Measurements from ENCODE around the gene SDHA. TPM values are rescaled to one million over a fixed set of nuclear protein-coding genes. Genes with fewer than 3 reads are reported as not detected.

Gene SDHA
- total and polyA plus RNA-seq, 11 donors = 276 to 861 (median 727) TPM

DNA sequence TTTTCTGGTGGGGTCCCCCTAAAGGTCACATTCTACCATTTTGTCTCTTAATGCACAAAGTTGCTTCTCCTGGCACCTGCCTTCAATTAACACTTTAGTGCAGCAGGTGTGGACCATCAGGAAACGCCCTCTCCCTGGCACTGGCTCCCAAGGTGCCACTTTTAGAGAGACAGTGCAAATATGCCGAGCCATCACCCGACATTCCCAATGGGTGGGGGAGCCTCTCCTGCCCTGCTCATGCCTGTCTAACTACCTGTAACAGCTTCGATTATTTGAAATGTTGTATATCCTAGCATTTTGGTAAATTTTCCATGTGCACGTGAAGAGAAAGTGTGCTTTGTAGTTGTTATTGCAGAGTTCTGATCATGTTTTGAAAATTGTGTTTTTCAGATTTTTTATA is 40.0 kb upstream of the SDHA start:
- intact Hi-C loops (cut with DNase I) = no loop called here
- Histone ChIP-seq H3K4me3 (no peak overlapping the region), H3K36me3 (no peaks in the 10 kb centered on the region), H3K9me3 (no peaks in the 10 kb centered on the region), H3K27ac (no peak overlapping the region), H3K4me1 (peaks cover 0 to 7% (median 0%) of the 10 kb centered on the region in 12 donors), H3K27me3 (peaks cover 0 to 6% (median 0%) of the 10 kb centered on the region in 9 donors)
- DNase-seq (peak in 2 of 5 donors; percentile 3 to 7), ATAC-seq (no peak)
- WGBS, 4 donors = 84 to 90% (median 88%) methylated on average over 5 of the region's 5 CpGs
- TF ChIP-seq POLR2A (IDR thresholded peaks at IDR 0.05) = no peak
- TF ChIP-seq, protein P1, sequence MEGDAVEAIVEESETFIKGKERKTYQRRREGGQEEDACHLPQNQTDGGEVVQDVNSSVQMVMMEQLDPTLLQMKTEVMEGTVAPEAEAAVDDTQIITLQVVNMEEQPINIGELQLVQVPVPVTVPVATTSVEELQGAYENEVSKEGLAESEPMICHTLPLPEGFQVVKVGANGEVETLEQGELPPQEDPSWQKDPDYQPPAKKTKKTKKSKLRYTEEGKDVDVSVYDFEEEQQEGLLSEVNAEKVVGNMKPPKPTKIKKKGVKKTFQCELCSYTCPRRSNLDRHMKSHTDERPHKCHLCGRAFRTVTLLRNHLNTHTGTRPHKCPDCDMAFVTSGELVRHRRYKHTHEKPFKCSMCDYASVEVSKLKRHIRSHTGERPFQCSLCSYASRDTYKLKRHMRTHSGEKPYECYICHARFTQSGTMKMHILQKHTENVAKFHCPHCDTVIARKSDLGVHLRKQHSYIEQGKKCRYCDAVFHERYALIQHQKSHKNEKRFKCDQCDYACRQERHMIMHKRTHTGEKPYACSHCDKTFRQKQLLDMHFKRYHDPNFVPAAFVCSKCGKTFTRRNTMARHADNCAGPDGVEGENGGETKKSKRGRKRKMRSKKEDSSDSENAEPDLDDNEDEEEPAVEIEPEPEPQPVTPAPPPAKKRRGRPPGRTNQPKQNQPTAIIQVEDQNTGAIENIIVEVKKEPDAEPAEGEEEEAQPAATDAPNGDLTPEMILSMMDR (IDR thresholded peaks at IDR 0.05) = no peak

DNA sequence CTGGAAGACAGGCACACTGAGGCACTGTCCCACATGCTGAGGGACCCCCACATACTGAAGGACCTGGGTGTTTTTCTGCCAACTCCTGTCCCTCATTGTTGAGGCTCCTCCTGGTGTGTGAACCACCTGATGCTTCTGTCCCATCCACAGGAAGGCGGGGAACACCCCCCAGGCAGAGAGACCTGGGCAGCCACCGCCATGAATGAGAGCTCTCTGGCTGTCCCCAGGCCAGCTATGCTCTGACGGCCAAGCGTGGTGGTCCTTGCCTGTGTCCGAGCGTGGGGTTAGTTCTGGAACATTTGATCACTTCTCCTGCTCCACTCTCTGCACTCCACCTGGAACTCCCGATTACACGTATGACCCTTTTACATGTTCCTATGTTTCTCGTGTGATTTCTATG is 38.7 kb upstream of the SDHA start:
- 82 to 98% (median 86%) methylated on average over 9 of the region's 9 CpGs for WGBS, 4 donors
- ATAC-seq (no peak), DNase-seq (peak in 2 of 5 donors; percentile 7 to 54)

DNA sequence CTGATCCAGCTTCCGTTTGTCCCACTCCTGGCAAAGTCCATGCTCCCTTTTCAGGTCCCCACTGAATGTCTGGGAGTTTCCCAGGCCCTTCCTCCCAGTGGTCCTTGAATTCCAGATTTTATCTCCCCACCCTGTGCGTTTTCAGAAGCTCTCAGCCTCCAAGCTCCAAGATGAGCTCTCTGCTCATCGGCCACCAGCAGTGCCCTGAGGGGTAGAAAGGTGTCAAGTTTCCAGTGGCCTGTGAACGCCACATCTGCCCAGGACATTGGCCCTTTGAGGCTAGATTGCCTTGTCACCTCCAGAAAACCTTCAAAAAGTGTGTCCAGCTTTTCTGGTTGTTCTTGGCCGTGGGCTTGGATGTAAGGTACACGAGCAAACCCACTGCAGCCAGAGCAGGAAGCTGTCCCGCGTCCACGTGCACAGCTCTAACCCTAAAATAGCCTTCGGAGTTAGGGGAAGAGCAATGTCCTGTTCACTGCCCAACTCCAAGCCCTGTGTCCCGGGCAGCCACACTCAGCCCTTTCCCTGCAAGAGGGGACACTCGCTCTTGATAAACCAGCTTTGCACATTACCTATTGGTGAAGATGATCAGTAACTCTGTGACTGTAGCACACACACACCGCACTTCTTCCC is 37.7 kb upstream of the SDHA start:
- TF ChIP-seq, protein P1 (IDR thresholded peaks at IDR 0.05) = no peak
- no peak for TF ChIP-seq POLR2A (IDR thresholded peaks at IDR 0.05)
- DNase-seq (peak in 2 of 5 donors; percentile 28 to 31), ATAC-seq (peak; percentile 33 to 55 (median 40))
- intact Hi-C loops (cut with DNase I) = loop anchor here in 1 of 10 donors (5.0 kb wide), 1 partner anchor 132 kb away; no protein-coding TSS in a partner anchor
- Histone ChIP-seq H3K4me3 (no peak overlapping the region), H3K27ac (no peak overlapping the region), H3K4me1 (peaks cover 0 to 7% (median 0%) of the 10 kb centered on the region in 12 donors), H3K9me3 (no peaks in the 10 kb centered on the region), H3K36me3 (no peaks in the 10 kb centered on the region), H3K27me3 (peaks cover 0 to 6% (median 0%) of the 10 kb centered on the region in 9 donors)
- WGBS, 4 donors = 39 to 46% (median 40%) methylated on average over 13 of the region's 13 CpGs

More for the DNA sequence above, 38.7 kb upstream of the SDHA start:
- no peaks in the 10 kb centered on the region for H3K9me3 ChIP-seq
- no peak overlapping the region for H3K27ac ChIP-seq
- peaks cover 0 to 7% (median 0%) of the 10 kb centered on the region in 12 donors for H3K4me1 ChIP-seq
- intact Hi-C loops (cut with DNase I) = no loop called here
- peaks cover 0 to 6% (median 0%) of the 10 kb centered on the region in 9 donors for H3K27me3 ChIP-seq
- H3K4me3 ChIP-seq = no peak overlapping the region
- H3K36me3 ChIP-seq = no peaks in the 10 kb centered on the region
- no peak for TF ChIP-seq POLR2A (IDR thresholded peaks at IDR 0.05)
- TF ChIP-seq, protein P1 (IDR thresholded peaks at IDR 0.05) = no peak

DNA sequence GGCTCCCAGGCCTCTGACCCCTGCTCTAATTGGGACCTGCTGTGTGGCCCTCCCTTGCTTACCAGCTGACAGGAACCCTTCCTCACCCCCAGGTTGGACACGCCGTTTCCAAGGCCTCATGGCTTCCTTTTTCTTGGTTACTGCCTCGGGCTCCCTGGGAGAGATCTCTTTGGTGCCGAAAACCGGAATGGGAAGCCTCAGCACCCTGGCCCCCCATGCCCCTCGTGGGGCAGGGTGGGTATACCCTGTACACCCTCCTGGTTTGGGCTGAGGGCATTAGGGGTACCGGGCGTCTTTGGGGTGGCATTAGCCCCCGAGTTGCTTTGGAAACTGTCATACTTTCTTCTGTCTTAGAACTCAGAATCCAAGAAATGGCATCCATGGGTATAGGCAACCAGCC is 37.0 kb upstream of the SDHA start:
- H3K27me3 ChIP-seq = peaks cover 0 to 6% (median 0%) of the 10 kb centered on the region in 9 donors
- ATAC-seq = no peak
- intact Hi-C loops (cut with DNase I) = loop anchor here in 1 of 10 donors (5.0 kb wide), 1 partner anchor 131 kb away; no protein-coding TSS in a partner anchor
- H3K9me3 ChIP-seq = no peaks in the 10 kb centered on the region
- DNase-seq = peak in 2 of 5 donors; percentile 9 to 22
- H3K4me3 ChIP-seq = no peak overlapping the region
- no peak for TF ChIP-seq POLR2A (IDR thresholded peaks at IDR 0.05)
- TF ChIP-seq, protein P1 (IDR thresholded peaks at IDR 0.05) = no peak
- peaks cover 0 to 7% (median 0%) of the 10 kb centered on the region in 12 donors for H3K4me1 ChIP-seq
- H3K36me3 ChIP-seq = no peaks in the 10 kb centered on the region
- 88 to 92% (median 91%) methylated on average over 9 of the region's 9 CpGs for WGBS, 4 donors
- H3K27ac ChIP-seq = no peak overlapping the region

Data from heart left ventricle (tissue), 16 donors.